Measurements from ENCODE around the gene CNST.

GRCh38 chr1:246607462-246607861 lies 41.2 kb downstream of the CNST start:
- no peak for TF ChIP-seq CTCF (IDR thresholded peaks at IDR 0.05)
- TF ChIP-seq POLR2A (IDR thresholded peaks at IDR 0.05): no peak

All from lower leg skin (tissue), 3 donors.